NOMO-1 treated with dmso at 0.1 percent for 144 hours (cell line): ENCODE measurements around the gene FGF16.
"Not testable (repeated sequence)": the region's sequence is repeated elsewhere in the genome, so short reads cannot be mapped to it uniquely, and the experiment has no call there.

Source experiments
- DNase-seq: peaks from one replicate; lab custom pipeline; 2025; ENCODE audit not compliant: unreplicated experiment; lab: John Stamatoyannopoulos, UW

The FGF16 gene

DNA sequence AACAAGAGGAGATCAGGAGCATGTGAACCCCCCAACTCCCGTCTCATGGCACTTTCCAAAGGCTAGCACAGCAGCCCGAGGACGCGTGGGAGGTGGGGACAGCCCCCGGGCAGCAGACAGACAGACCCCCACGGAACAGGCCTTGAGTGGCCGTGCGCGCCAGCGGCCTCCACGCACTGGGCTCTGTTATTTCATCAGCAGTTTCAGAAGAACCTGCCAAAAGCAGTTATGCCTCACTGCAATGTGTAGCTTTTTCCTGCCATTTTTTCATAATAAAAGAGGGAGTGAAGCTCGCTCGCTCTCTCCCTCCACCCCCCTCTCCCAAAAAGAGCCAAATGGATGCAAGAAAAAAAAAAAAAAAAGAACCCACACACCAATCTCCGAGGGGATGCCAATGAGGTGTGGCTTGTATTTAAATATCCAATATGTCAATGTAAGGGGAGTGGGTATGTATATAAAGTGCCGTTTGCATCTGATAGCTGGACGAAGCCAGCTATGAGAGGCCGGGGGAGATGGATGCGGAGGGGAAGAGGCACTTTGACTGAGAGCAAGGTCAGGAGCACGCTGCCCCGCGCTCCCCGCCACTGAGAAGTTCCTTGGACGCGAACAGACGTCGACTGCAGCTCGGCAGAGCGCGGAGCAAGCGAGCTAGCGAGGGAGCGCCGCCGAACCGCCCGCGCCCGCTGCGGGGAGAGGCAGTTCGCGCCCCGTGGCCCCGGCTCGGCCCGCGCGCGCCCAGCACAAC is at the start of gene FGF16:
Gene FGF16, plus strand, starts transcription at position 482 of the 745 bp plus-strand sequence. CDS start 286 bp downstream, outside the sequence.
- no peak for DNase-seq

GRCh38 chrX:77398330-77398954 is 48.7 kb upstream of the FGF16 start:
- DNase-seq = no peak

DNA sequence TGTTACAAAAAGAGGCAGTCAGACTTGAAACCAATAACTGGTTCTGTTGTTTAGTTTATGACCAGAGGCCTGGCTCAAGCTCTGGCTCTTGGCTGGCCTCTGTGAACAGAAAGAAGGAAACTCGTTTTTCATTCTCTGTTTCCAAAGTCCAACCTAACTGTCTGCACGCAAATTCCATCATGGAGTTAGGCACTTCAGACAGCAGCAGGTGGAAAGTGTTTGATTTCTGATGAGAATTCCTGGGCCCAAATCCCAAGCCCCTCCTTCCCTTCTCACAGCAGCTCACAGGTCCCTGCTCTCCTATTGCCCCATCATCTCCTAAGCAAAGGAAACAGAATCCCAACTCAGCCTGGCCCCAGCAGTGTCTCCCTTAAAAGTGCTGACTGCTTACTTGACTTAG is 42.8 kb upstream of the FGF16 start:
- DNase-seq = no peak

DNA sequence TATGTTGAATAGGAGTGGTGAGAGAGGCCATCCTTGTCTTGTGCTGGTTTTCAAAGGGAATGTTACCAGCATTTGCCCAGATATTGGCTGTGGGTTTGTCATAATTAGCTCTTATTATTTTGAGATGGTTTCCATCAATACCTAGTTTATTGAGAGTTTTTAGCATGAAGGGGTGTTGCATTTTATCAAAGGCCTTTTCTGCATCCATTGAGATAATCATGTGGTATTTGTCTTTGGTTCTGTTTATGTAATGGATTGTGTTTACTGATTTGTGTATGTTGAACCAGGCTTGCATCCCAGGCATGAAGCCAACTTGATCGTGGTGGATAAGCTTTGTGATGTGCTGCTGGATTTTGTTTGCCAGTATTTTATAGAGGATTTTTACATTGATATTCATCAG is 39.4 kb upstream of the FGF16 start:
- not testable (repeated sequence) for DNase-seq

DNA sequence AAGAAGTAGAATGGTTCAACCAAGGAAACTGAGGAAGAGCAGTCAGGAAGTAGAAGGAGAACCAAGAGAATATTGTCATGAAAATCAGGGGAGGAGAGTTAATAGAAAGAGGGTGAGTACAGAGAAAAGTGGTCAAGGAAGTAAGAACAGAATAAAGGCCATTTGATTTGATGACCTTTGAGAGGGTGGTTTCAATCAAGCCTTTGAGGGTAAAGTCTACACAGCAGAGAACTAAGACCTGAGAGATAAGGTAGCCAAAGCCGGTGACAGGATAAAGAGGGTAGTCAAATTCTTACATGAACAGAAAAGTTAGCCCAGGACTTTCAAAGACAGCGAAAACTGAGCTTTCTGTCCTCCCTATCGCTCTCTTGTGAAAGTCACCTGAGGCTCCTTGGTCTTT is 34.6 kb upstream of the FGF16 start:
- no peak for DNase-seq

DNA sequence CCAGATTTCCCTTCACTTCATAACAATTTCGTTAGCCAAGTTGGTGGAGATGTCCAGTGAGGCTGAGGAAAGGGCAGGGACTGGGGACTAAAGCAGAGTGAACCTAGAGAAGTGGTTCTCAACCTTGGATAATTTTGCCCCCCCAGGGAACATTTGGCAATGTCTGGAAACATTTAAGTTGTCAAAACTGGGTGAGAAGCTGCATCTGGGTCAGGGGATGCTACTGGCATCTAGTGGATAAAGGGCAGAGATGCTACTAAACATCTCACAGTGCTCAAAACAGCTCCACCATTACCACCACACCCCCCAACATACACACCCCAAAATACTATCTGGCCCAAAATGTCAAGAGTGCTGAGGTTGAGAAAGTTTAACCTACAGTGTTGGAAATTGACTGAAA is 32.0 kb upstream of the FGF16 start:
- DNase-seq = no peak

GRCh38 chrX:77415882-77416281 is 31.3 kb upstream of the FGF16 start:
- DNase-seq = no peak

GRCh38 chrX:77422891-77423648 is 24.1 kb upstream of the FGF16 start:
- DNase-seq = no peak

DNA sequence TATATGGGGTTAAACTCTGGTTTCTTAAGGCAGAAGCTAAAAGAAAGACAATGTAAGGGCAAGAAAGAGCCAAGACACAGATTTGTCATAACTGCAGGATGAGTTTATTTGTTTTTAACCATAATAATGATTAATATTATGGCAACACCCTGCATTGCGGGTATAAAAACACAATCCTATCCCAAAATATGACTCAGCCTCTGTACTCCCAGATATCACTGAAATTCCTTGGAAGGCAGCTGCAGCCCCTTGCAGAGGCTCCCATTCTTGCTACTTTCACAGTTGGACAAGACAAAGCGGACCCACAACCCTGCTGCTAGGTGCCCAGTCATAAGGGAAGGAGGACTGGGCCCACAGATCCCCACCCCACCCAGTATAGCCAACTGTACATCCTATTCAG is 20.4 kb upstream of the FGF16 start:
- no peak for DNase-seq

GRCh38 chrX:77427611-77428010 is 19.6 kb upstream of the FGF16 start:
- no peak for DNase-seq

- DNase-seq = no peak
Observed at GRCh38 chrX:77428551-77428950, 18.6 kb upstream of the FGF16 start.

- DNase-seq = peak; percentile 31
Observed at GRCh38 chrX:77431227-77431626, 16.0 kb upstream of the FGF16 start.

DNA sequence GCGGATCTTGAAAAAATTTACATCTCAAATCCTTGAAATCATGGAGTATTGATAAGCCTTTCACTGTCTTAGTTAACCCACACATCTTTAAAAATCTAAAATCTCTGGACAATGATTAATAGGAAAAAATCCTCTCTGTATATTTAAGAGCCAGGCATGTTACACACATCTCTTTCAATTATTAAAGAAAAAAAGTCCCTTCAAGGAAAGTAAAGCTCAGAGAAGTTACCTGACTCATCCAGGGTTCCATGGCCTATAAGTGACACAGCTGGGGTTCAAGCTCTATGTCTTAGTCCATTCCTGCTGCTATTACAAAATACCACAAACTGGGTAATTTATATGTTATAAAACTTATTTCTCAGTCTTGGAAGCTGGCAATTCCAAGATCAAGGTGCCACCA is 14.2 kb upstream of the FGF16 start:
- no peak for DNase-seq

DNA sequence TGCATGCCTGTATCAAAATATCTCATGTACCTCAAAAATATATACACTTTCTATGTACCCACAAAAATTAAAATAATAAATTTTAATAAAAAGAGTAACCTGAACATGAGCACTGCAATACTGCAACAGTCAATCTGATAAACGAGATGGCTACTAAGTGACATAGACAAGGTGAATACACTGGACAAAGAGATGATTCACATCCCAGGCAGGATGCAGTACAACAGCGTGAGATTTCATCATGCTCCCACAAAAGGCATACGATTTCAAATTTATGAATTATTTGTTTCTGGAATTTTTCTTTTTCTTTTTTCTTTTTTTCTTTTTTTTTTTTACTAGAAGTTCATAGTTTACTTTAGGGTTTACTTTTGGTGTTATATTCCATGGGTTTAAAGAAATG is 12.2 kb upstream of the FGF16 start:
- no peak for DNase-seq

DNA sequence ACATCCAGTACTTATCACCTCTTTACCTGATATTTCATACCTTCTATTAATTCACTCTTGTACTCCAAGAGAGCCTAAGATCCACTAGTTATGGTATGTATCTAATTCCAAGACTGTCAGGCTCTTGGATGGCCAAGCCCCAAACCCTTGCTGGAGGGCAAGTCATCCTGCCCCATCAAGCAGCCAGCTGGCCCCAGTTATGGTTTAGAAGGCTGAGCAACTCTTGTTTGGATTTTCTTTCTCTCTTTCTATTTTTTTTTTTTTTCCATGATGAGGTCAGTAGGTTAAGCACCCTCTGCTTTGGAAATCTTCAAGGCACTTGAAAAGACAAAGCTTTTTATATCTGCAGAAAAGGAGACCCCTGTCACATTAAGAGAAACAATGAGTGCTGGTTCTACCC is 10.9 kb upstream of the FGF16 start:
- no peak for DNase-seq

GRCh38 chrX:77436682-77437081 is 10.5 kb upstream of the FGF16 start:
- DNase-seq = no peak

DNA sequence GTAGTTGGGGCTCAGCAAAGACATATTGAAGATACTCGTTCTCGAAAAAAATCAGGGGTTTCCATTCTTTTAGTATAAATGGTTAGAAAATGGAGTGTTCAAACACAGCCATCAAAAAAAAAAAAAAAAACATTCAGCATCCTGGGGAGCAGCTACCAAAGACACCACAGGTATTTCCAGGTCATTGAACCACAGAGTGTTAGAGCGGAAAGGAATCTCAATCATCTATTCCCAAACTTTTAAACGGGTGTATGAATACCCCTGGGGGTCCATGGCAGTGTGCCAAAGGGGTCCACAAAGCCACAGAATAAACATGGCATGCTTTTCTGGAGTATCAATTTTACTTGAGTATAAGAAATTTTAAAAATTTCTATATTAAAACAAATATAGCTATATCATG is 6.9 kb upstream of the FGF16 start:
- no peak for DNase-seq

DNA sequence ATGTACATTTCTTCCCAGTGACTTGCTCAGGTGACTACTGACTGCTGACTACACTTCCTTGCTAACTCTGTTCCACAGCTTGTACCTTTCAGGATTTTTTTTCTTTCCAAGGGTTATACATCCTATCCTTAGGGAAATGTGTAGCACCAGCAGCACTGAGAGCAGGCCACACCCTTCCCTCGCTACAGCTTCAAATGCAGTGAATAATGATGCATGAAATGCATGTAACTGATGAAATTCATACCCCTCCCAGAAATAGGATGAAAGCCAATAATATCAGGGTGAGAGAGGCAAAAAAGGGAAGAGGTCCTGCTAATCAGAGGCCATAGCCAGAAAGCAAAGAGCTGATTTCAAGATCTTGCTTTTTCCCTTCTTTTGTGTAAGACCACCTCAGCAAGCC is 6.2 kb upstream of the FGF16 start:
- DNase-seq = no peak

GRCh38 chrX:77441479-77441878 is 5.7 kb upstream of the FGF16 start:
- DNase-seq = no peak

DNA sequence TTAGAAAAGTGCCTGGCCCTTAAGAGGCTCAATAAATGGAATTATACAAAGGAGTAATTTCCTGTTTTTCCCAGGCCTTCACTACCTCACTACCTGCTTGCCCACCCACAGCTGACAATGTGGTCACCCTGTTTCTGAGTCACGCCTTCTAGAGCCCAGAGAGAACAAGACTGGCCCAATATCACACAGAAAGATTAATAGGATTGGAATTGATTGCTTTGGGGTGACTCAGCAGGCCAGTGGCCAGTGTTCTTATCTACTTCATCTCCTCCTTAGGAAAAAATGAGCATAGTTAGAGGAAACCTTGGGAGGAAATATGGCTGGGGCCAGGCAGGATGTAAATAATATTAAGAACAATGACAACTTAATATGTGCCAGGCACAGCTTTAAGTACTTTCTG is 4.5 kb upstream of the FGF16 start:
- no peak for DNase-seq

- DNase-seq = no peak
Observed at GRCh38 chrX:77444075-77444474, 3.1 kb upstream of the FGF16 start.

DNA sequence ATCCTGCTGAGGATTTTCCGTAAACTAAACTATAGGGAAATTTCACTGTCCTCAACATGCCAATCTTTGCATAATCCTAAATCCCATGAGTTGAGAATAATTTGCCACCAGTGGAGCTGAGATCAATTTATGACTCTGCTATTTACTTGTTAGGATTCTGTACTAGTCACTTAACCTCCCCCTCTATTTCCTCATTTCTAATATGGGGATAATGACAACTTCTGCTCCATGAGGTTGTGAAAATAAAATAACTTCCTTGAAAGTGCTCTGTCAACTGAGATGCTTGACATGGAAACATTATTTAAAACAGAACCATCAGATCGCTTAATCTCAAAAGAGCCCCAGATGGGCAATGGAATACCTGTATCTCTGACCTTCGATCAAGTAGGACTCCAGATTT is 2.6 kb upstream of the FGF16 start:
- DNase-seq = no peak
